Gastroesophageal sphincter (tissue), 3 donors: Measurements from ENCODE around the gene ID2.

Experiments
- EP300 ChIP-seq: sonication (generic); formaldehyde crosslinking; IDR thresholded peaks from one replicate; pipeline ENCODE4 v1.6.1; 2017; ENCODE audit warnings: antibody characterized with exemption, mild to moderate bottlenecking
- POLR2A ChIP-seq, 2 donors: fragments of 450-650 bp; IDR thresholded peaks; one replicate each; pipeline ENCODE4 v1.6.1; 2017; ENCODE audit warnings: antibody characterized with exemption in 2 of 2, mild to moderate bottlenecking in 2 of 2, moderate library complexity in 1 of 2
- POLR2AphosphoS5 ChIP-seq: sonication (generic); formaldehyde crosslinking; IDR thresholded peaks from one replicate; pipeline ENCODE4 v1.6.1; 2017; ENCODE audit warnings: antibody characterized with exemption
- TF ChIP-seq, protein P1 (sequence below), 4 experiments: fragments of 200-600 bp in 2 of 4; fragments of 450-650 bp in 2 of 4; sonication (generic) in 1 of 4; IDR thresholded peaks; one replicate each; pipeline ENCODE4 v1.5.1; 2017 to 2019; ENCODE audit warnings: antibody characterized with exemption in 4 of 4, mild to moderate bottlenecking in 2 of 4, moderate library complexity in 2 of 4

DNA sequence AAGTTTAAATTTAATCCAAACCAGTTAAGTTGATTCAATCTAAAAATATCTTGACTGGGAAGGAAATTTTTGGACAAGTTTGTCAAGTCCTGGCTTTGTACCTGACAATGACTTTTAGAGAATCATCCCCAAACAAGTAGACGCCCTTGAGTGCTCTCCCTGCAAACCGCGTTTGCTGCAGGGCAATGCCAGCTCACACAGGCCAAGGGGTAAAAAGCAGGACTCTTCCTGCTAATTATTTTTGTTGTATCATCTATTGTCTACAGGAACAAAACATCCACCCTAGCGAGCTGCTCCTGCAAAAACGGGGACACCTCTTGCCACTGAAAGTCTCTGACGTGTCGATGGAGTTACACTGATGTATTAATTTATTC is 10.9 kb downstream of the ID2 start:
- TF ChIP-seq, protein P1, sequence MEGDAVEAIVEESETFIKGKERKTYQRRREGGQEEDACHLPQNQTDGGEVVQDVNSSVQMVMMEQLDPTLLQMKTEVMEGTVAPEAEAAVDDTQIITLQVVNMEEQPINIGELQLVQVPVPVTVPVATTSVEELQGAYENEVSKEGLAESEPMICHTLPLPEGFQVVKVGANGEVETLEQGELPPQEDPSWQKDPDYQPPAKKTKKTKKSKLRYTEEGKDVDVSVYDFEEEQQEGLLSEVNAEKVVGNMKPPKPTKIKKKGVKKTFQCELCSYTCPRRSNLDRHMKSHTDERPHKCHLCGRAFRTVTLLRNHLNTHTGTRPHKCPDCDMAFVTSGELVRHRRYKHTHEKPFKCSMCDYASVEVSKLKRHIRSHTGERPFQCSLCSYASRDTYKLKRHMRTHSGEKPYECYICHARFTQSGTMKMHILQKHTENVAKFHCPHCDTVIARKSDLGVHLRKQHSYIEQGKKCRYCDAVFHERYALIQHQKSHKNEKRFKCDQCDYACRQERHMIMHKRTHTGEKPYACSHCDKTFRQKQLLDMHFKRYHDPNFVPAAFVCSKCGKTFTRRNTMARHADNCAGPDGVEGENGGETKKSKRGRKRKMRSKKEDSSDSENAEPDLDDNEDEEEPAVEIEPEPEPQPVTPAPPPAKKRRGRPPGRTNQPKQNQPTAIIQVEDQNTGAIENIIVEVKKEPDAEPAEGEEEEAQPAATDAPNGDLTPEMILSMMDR (IDR thresholded peaks at IDR 0.05) = no peak
- TF ChIP-seq EP300 = no peak
- TF ChIP-seq POLR2A (IDR thresholded peaks at IDR 0.05) = no peak
- no peak for TF ChIP-seq POLR2AphosphoS5
